HL-60/S4 treated with phorbol 12-myristate 13-acetate at 8.2 ng/mL for 4 days and 3 days (cell line): ENCODE measurements around the gene PSMB11.

Experiments used
- in situ Hi-C: fragments of 300-500 bp; cut with MboI; formaldehyde crosslinking; loops from 2 replicates; pipeline ENCODE4 v1.15.0; 2022; ENCODE audit warnings: low sequenced_read_pairs

PSMB11 gene

DNA sequence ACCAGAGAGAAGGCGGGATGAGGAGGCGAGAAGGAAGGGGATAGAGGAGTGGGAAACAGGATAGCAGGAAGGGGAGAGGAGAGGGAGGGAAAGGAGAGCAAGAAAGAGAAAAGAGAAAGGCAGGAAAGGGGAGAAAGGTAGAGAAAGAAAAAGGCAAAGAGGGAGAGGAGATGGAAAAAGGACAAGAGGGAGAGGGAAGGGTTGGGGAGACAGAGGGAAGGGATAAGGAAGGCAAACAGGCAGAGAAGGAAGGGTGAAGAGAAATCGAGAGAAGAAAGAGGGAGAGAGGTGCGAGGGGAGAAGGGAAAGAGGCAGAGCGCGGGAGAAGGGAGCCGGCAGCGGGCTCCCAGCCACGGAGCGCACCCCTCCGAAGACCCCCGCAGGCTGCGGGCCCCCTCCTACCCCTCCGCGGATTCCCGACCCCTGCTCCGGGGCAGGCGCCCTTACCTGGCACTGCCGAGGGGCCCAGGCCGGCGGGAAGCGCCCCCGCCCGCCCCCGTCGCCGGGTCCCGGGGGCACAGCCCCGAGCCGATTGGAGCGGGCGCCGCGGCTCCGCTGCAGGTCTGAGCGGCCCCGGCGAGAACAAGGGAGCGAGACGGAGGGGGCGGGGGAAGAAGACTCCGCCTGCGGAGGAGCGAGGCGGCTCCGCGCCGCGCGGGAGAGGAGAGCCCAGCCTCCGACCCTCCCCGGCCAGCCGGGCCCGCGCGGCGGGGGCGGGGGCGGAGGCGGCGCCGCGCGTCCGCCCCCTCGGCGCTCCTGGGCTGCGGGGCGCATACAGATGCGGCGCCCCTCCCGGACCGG is 15.1 kb downstream of the PSMB11 start, which contains the start of gene CDH24:
Gene CDH24, minus strand, starts transcription at position 565 of the 801 bp plus-strand sequence. CDS start 1,787 bp downstream, outside the sequence.
- in situ Hi-C loops = loop anchor here (10.0 kb wide), 1 partner anchor 62 kb away; no protein-coding TSS in a partner anchor

DNA sequence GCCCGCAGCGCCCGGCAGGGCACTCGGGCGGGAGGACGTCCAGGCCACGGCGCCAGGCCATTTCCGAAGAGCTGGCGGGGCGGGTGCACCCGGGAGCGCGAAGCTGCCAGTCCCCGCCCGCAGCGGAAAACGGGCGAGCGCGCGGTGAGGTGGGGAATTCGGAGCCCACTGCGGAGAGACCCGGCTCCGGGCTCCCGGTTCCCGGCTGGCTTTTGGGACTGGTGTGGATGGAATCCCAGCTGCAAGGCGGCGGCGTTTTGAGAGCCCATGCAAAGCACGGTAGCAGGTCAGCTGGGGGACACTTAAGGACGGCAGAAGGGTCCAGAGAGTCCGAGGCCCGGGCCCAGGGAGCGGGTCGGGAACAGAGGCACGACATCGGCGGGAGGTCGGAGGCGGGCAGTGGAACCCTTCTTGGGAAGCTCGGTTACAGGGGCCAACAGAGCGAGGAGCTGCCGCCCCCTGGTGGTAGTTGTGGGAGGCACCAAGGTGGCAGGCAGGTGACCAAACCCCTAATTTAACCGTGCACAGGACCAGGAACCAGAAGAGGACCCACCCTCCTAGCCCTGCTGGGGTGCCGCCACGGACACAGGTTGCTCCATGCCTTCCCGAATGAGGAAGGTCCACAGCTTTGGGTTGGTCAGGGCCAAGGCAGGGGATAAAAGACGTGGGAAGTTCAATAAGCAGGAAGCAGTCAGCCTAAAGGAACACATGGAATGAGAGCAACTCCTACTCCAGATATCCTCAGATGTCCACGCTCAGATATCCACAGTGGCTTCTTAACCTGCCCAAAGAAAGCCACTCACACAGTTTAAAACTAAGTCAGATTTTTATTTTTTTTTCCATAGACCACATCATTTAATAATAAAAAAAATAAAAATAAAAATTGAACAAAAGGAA is 16.0 kb downstream of the PSMB11 start:
- in situ Hi-C loops = loop anchor here (10.0 kb wide), 1 partner anchor 63 kb away; no protein-coding TSS in a partner anchor

DNA sequence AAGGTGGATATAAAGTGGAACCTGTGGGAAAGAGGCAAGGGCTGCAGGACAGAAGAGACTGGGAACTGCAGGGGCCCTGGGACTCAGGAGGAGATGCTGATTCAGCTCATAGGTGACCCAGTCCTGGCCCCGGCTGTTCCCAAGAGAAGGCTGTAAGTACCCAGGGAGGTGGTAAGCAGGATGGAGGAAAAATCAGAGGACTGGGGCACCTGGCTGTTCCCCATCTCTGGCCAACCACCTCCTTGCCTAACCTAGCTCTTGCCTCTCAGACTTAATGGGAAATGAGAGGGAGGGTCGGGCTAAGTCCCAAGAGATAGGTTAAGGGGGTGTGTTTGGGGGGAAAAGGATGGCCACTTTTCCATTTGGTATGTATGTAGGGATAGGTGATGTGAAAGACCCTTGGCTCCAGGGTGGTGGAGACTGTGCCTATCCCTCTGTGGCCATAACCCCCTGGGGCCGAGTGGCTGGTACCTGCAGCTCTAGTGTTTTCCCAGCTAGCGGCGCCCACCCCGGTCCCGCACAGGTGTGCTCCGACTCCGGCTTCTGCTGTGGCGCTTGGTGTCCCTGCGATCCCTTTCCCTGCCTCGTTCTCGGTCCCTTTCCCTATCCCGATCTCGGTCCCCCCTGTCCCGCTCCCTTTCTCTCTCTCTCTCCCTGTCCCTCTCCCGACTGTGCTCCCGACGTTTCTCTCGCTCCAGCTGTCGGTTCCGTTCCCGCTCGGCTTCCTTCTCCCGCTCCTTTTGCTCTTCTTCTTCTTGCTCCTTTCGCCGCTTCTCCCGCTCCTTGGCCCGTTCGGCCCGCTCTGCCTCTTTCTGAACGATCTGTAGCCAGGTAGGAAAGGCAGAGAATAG is 16.9 kb downstream of the PSMB11 start:
- in situ Hi-C loops = loop anchor here (10.0 kb wide), 1 partner anchor 64 kb away; no protein-coding TSS in a partner anchor

DNA sequence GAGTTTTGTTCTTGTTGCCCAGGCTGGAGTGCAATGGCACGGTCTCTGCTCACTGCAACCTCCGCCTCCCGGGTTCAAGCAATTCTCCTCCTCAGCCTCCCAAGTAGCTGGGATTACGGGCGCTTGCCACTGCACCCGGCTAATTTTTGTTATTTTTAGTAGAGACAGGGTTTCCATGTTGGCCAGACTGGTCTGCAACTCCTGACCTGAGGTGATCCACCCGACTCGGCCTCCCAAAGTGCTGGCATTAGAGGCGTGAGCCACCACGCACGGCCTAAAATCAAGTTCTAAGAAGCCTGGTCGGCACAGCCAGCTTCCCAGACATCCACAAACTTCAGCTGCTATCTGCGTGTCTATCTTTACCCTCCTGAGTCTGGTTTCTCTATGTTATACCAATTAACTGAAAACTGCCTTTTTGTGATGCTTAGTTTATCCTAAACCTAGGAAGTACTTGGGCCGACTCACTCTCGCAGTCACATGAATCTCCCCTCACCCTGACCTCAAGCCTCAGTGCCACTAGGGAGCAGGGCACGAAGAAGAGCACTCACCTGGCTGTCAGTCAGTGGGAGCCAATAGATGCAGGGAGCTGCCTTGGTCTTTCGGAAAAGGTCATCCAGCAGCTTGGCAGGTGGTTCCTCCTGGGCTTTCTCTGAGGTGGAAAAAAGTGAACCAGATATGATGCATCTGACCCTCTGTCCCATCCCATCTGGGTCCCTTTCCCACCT is 18.7 kb downstream of the PSMB11 start:
- in situ Hi-C loops = no loop called here

DNA sequence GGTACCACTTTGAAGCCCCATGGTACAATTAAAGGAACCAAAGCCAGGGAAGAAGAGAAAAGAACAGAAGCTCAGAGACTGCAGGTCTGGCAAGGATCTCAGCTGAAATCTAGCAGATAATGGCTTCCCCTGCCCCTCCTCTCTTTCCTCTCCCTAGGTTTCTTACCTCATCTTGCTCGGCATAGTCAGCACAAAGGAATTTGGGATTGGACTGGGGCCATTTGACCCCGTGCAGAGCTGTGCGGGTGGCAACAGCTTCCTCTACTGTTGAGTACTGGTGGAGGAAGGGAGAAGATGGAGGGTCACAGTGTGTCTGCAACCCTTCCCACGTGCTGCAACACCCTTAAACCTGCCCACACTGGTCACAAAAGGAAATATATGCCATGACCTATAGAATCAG is 20.0 kb downstream of the PSMB11 start:
- in situ Hi-C loops = no loop called here

DNA sequence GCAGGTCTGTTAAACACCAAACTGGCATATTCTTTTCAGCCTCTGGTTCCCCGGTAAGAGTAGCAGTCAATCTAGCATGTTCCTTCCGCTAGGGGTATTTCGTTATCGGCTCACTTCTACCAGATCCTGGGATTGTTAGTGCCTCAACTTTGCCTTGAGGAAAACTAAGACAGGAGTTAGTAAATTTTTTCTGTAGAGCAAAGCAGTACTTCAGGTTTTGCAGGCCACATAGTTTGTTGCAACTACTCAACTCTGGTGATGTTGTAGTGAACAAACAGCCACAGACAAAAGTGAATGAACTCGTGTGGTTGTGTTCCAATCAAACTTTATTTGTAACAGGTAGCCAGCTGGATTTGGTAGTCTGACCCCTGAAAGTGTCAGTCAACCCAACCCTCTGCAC is 21.6 kb downstream of the PSMB11 start:
- in situ Hi-C loops = no loop called here

DNA sequence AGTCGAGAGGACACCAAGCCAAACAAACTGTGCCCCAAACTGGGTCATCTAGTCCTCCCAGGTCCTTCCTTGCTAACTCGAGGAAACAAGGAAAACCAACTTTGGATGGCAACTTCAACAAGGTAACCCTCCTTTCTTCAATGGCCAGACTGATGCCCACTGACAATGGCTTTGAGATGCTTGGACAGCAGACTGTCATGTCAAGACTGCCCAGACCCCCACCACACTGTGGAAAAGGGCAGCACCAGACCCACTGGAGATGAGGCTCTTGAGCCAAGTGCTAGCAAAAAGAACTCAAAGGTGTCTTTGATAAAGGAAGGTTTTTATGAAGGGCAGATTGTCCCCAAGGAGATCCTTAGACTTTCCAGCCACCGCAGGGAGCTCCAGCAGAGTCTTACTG is 24.4 kb downstream of the PSMB11 start:
- in situ Hi-C loops = no loop called here

DNA sequence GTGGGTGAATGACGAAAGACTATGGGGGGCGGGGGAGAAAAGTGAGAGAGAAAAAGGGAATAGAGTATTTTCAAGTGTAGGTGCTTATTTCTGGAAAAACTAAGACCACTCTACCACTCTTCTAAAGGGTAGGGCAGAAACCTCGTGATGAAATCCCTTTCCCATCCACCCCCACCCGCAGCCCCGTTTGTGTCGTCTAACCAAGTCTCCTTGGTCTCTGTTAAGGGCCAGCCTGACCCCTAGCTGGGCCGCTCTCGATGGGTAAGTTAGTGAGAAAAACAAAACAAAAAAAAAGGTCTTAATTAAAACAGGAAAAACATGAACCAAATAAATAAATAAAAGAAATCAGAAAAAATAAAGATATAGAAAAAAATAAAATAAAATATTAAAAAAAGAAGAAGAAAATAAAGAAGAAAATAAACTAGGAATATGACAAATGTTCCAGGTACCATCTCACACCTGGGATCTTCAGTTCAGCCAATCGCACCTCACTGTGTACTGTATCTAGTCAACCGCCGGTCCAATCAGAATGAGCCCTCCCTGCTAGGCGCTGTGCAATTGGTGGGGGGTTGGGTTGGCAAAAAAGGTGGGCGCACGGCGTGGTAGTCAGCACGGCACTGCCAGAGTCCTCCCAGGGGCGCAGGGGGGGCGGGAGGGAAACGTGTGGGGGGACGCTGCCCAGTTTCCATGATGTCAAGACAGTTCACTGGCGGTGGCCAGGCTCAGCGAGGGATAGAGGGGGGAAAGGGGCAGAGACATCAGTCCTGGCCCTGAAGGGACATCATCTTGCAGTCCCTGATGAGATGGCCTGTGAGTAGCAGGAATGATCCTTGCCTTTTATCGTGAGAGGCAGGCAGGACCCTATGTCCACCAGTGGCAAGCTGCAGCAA is 25.1 kb downstream of the PSMB11 start:
- in situ Hi-C loops = no loop called here

DNA sequence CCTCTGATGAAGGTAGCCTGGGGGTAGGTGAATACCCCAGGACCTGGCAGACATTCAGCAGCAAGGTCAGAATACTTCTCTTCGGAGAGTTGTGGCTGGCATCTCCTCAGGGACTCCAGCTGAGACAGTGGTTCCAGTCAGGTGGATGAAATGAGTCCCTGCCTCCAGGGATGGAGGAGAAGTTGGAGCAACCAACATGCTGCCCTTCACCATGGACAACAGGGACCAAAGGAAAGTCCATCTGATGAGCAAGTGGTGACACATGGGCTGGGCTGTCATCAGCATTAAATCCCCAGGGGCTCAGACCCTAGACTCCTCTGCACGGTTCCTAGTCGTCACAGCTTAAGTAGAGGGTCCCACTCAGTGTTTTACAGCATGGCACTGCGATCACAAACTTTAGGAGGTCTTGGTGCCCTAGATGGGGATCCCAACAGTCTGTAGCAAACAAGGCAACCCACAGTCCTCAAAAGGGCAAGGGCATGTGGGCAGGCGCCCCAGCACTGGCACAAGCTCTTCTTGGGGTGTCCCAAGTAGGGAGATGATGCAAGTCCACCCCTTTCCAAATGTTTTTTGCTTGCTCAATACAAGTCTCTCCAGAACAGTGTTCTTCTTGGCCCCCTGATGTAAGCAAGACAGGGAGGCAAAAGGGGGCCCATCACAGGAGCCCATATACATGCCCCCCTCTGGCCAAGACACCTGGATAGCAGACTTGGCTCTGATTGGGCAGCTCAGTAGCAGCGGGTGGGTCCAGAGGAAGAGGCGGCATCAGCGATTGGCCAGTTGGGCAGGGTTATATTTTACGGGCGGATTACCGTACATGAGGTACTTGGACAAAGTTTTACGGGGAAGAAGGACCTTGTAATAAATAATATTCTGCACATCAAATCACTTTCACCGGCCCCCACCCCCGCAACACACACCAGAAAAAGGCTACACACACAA is 26.1 kb downstream of the PSMB11 start:
- in situ Hi-C loops = no loop called here

DNA sequence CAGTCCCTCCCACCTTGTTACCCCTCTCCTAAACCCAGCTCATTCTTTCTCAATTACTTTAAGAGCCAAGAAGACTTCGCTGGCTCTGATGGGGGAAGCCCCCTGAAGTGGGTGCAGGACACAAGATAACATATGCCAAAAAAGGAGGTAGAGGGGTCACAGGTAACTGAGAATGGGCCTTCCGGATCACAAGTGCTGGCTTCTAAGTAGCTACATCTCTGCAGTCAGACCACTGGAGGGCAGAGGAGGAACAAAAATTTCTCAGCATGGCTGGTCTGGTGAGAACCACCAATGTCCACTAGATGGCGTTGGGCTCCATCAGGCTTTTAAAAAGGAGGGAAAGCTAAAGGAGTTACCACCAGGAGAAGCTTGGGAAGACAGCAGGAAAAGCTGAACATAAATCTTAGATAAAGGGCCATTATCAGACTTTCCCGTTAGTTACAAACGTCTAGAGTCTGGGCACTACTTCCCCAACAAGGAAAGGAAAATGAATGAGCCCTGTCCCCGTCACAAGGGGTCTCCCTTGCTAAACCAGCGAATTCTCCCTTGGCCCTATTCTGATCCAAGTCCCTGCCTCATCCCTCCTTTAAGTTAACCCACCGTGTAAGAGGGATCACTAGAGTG is 26.9 kb downstream of the PSMB11 start:
- in situ Hi-C loops = no loop called here

DNA sequence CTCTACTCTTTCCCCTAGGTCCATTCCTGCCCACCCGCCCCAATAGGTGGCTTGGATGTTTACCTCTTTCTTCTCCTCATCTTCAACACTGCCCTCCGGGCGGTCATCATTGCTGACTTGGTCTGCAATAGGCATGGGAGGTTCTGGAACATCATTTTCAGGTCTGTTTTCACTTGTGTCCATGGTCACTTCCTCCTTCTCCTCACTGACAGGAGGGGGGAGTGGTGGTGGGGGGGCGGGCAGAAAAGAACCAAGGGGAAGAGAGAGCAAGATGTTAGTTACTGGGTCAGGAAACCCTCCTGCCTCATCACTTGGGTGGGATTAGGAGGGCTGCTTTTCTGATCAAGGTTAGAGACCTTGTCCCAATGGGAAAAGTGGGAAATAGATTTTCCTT is 27.4 kb downstream of the PSMB11 start:
- in situ Hi-C loops = no loop called here

DNA sequence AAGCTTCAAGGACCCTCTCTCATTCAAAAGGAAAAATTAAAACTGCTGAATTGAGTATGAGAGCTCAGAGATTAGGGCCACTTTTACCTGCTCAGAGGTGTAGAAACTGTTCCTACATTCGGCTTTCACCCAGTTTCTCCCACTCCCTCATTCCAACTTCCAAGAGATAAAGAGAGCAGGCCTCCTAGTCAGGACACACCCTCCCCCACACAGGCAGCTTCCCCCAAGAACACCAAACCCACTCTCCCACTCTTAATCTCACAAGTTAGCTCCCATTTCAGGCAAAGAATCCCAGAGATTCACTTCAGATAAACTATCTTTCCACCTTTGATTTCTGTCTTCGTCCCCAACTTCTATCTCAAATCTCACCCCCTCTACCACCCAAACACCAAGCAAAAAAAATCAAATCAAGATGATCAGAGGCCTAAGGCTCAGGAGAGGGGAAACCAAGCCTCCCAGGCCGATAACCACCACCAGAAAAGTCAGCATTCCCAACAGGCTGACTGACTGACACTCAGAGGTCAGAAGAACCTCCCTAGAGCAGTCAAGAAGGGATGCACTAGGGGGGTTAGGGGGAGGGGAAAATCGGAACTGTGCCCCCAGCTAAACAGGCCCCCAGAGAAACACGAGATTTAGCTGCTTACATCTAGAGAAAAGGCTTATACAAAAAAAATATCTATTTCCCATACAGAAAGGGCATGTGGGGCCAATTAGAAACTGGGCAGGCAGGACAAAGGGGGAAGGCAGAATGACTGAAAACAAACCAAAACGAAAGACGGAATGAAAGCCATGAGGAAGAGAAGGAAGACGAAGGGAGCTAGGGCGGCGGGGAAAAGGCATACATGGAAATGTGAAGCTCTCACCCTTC is 28.5 kb downstream of the PSMB11 start:
- in situ Hi-C loops = no loop called here

DNA sequence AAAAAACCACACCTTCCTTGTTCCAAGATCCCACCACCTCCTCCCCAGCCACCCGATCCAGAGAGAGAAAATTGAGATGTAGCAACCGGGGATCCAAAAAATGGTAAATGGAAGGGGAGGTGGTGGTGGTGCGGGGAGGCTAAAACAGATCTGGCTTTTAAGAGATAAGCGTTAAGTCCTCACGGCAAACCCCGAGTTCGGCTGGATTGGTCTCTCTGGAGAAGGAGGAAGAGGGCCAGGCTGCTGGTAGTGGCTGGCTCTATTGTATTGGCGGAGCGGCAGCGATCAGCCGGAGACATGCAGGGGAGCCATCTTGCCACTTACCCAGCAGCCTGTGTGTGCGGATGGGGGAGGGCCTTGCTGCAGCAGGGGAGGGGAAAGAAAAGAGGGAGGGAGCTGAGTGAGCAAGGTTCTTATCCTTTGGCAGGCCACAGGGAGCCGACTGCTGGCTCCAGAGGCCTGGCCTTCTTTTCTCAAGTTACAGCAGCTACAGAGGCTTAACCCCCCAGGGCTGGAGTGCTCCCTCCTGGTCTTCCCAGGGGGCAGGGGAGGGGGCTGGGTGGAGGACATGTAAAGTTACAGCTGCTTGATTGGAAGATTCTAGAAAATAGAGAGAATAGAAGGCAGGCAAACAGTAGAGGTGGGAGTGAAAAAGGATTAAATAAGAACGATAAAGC is 29.4 kb downstream of the PSMB11 start:
- in situ Hi-C loops = no loop called here

DNA sequence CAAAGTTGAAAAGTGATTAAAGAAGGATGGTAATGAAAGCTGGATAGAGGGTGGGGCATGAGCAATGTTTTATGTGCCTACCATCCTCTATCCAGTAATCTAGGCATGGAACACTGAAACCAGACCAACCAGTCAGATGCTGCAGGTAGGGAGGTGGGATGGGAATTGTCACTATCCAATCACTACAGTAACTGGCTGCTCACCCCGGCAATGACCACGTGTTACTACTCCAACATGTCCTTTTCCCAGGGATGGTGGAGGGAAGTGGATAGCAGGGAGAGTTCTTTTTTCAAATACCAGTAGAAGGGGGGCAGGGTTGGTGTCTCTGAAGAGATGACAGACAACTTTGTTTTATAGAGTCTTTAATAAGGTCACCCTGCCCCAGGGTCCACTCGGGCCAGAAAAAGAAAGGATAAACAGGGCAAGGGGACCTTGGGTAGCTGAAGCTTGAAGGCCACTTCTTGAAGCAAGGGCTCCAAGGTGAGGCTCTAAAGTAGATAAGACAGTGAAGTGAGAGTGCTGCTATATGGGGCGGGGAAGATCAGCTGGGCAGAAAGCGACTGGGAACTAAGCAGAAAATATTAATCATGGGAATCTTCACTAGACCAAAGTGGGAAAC is 30.0 kb downstream of the PSMB11 start:
- in situ Hi-C loops = no loop called here

DNA sequence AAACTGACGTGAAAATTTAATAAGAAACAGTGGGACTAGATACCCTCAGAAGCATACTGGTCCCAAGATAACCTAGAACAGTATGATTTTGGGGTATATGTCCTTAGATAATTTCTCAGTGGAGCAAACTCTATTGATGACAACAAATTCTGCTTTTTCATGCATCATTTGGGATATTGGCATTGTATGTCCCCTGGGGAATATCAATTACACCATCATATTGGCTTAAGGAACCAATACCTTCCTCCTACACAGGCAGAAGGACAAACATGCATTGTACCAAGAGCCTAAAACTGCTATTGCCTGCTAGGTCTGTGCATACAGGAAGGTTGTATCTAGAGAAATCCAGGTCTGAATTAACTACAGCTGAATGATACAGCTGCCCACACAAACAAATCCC is 32.9 kb downstream of the PSMB11 start:
- in situ Hi-C loops = no loop called here
